Osteocyte (in vitro differentiated cells): ENCODE measurements around the gene MYH9. TPM values are rescaled to one million over a fixed set of nuclear protein-coding genes. Genes with fewer than 3 reads are reported as not detected.

Experiments
- DNase-seq: peaks from one replicate; pipeline ENCODE4 v3.0.0; 2021; ENCODE audit warnings: mixed read lengths; ENCODE audit not compliant: unreplicated experiment; ENCODE audit errors: extremely low spot score
- H3K27ac Mint-ChIP-seq: one replicate; pipeline ENCODE4 v1.8.0; 2021; ENCODE audit warnings: mild to moderate bottlenecking, mixed read lengths; ENCODE audit not compliant: unreplicated experiment
- H3K27me3 Mint-ChIP-seq: one replicate; pipeline ENCODE4 v1.8.0; 2021; ENCODE audit warnings: mixed read lengths; ENCODE audit not compliant: unreplicated experiment
- H3K36me3 Mint-ChIP-seq: one replicate; pipeline ENCODE4 v1.8.0; 2021; ENCODE audit warnings: mixed read lengths; ENCODE audit not compliant: unreplicated experiment
- H3K4me1 Mint-ChIP-seq: one replicate; pipeline ENCODE4 v1.8.0; 2021; ENCODE audit warnings: mixed read lengths; ENCODE audit not compliant: unreplicated experiment
- H3K4me3 Mint-ChIP-seq: one replicate; pipeline ENCODE4 v1.8.0; 2021; ENCODE audit warnings: mild to moderate bottlenecking, moderate library complexity, mixed read lengths; ENCODE audit not compliant: unreplicated experiment
- H3K9me3 Mint-ChIP-seq: one replicate; pipeline ENCODE4 v1.8.0; 2021; ENCODE audit warnings: mixed read lengths; ENCODE audit not compliant: unreplicated experiment
- total RNA-seq: library from RNA; stranded (reverse); gene quantifications from 2 replicates; pipeline ENCODE4 v1.2.1, GENCODE V29; 2021
- TF ChIP-seq, protein P1 (sequence below): fragments of 200-600 bp; sonication (generic); IDR thresholded peaks from 2 replicates; pipeline ENCODE4 v1.5.0; 2021; ENCODE audit warnings: antibody characterized with exemption, mild to moderate bottlenecking, moderate library complexity

The MYH9 gene
- total RNA-seq, 1 donor from 2014 or later: 938 TPM

- H3K4me1 Mint-ChIP-seq: peaks cover 99% of the 10 kb centered on the region
- TF ChIP-seq, protein P1, sequence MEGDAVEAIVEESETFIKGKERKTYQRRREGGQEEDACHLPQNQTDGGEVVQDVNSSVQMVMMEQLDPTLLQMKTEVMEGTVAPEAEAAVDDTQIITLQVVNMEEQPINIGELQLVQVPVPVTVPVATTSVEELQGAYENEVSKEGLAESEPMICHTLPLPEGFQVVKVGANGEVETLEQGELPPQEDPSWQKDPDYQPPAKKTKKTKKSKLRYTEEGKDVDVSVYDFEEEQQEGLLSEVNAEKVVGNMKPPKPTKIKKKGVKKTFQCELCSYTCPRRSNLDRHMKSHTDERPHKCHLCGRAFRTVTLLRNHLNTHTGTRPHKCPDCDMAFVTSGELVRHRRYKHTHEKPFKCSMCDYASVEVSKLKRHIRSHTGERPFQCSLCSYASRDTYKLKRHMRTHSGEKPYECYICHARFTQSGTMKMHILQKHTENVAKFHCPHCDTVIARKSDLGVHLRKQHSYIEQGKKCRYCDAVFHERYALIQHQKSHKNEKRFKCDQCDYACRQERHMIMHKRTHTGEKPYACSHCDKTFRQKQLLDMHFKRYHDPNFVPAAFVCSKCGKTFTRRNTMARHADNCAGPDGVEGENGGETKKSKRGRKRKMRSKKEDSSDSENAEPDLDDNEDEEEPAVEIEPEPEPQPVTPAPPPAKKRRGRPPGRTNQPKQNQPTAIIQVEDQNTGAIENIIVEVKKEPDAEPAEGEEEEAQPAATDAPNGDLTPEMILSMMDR: no peak
- H3K27me3 Mint-ChIP-seq: no peaks in the 10 kb centered on the region
- peaks cover 2% of the 10 kb centered on the region for H3K36me3 Mint-ChIP-seq
- H3K27ac Mint-ChIP-seq: peak overlapping the region; percentile 91
- no peaks in the 10 kb centered on the region for H3K9me3 Mint-ChIP-seq
- peak overlapping the region; percentile 7 for H3K4me3 Mint-ChIP-seq
- DNase-seq: no peak
Measured at GRCh38 chr22:36367479-36367878, 20.3 kb downstream of the MYH9 start.

DNA sequence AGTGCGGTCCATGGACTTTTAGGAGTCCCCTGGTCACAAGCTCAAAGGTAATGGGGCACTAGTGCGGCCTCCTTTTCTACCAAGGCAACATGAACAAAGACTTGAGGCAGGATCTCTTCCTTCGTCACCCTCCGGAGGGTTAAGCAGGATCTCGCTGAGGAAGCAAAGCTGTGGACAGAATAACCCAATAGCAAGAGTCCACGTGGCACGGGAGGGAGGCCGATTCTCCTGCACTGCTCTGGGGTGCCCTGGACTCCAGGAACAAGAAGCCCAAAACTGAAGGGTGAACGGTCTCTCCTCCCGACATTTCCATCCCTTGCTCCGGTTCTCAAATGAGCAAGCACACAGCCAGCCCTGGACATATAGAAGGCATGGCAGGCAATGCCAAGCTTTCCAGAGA lies 20.7 kb downstream of the MYH9 start:
- H3K4me3 Mint-ChIP-seq: peak overlapping the region; percentile 7
- no peak for DNase-seq
- peaks cover 2% of the 10 kb centered on the region for H3K36me3 Mint-ChIP-seq
- TF ChIP-seq, protein P1: no peak
- peak overlapping the region; percentile 91 for H3K27ac Mint-ChIP-seq
- no peaks in the 10 kb centered on the region for H3K27me3 Mint-ChIP-seq
- H3K4me1 Mint-ChIP-seq: peaks cover 99% of the 10 kb centered on the region
- no peaks in the 10 kb centered on the region for H3K9me3 Mint-ChIP-seq

- H3K36me3 Mint-ChIP-seq: peaks cover 4% of the 10 kb centered on the region
- H3K4me1 Mint-ChIP-seq: peaks cover 98% of the 10 kb centered on the region
- H3K9me3 Mint-ChIP-seq: no peaks in the 10 kb centered on the region
- H3K27me3 Mint-ChIP-seq: no peaks in the 10 kb centered on the region
- peak overlapping the region; percentile 40 for H3K4me3 Mint-ChIP-seq
- TF ChIP-seq, protein P1: no peak
- DNase-seq: no peak
- H3K27ac Mint-ChIP-seq: peak overlapping the region; percentile 91
Measured at GRCh38 chr22:36366291-36366708, 21.5 kb downstream of the MYH9 start.

DNA sequence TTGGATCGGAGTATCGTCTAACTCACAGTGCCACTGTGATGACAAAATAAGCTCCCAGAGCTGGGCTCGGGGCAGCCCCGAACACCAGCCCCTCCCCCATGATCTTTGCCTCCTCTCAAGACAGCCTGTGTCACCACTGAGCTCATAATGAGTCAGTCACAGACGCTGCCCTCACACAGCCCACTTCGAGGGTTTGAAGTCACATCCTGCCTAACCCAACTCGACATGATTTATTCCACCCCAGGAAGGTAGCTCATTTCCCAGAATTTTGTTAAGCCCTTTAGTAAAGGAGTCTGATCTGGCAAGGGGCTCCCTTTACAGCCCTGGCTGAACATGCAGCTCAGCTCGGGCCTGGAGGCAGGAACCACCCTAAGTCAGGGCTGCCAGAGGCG lies 22.8 kb downstream of the MYH9 start:
- H3K4me3 Mint-ChIP-seq: peak overlapping the region; percentile 39
- peaks cover 98% of the 10 kb centered on the region for H3K4me1 Mint-ChIP-seq
- H3K9me3 Mint-ChIP-seq: no peaks in the 10 kb centered on the region
- peak overlapping the region; percentile 91 for H3K27ac Mint-ChIP-seq
- H3K27me3 Mint-ChIP-seq: no peaks in the 10 kb centered on the region
- no peak for DNase-seq
- H3K36me3 Mint-ChIP-seq: peaks cover 5% of the 10 kb centered on the region
- TF ChIP-seq, protein P1: no peak

GRCh38 chr22:36364255-36365019 lies 23.3 kb downstream of the MYH9 start:
- DNase-seq: no peak
- Mint-ChIP-seq H3K4me1 (peaks cover 98% of the 10 kb centered on the region), H3K9me3 (no peaks in the 10 kb centered on the region), H3K27ac (peak overlapping the region; percentile 91), H3K4me3 (peak overlapping the region; percentile 39), H3K27me3 (no peaks in the 10 kb centered on the region), H3K36me3 (peaks cover 5% of the 10 kb centered on the region)
- TF ChIP-seq, protein P1: no peak
